Stimulated activated naive CD4-positive, alpha-beta T cell (primary cell): ENCODE data around the gene CT45A3.
"Not testable (repeated sequence)": the region's sequence is repeated elsewhere in the genome, so short reads cannot be mapped to it uniquely, and the experiment has no call there.

ENCODE experiments used
- DNase-seq, 6 experiments: peaks; one replicate each; lab custom pipeline; 2025; lab: John Stamatoyannopoulos, UW

Gene CT45A3, protein sequence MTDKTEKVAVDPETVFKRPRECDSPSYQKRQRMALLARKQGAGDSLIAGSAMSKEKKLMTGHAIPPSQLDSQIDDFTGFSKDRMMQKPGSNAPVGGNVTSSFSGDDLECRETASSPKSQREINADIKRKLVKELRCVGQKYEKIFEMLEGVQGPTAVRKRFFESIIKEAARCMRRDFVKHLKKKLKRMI

DNA sequence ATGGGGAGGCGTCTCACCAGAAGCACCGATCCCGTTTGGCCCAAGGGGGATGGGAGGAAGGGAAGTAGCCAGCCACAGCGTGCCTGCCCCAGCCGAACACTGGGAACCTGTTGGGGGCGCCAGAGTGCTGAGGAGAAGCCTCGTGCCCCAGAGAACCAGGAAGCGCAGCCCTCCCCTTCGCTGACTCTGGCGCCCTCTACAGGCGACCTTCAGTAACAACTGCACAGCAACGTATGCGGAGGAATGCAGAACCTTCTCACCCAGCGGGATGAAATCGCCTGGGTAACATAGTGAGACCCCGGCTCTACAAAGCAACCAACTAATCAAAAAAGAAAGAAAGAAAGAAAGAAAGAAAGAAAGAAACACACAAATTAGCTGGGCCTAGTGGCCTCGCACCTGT, at the start of gene CT45A3:
CT45A3 (minus strand) TSS at position 101 of the 400 bp plus-strand sequence. CDS start 3,747 bp downstream, outside the sequence.
- DNase-seq, result not testable (repeated sequence)

GRCh38 chrX:135802687-135803086, 34.7 kb upstream of the CT45A3 start, which contains the start of gene CT45A6:
TSS of gene CT45A6 (minus strand) at chrX:135802787. CDS start at chrX:135798993, 3,794 bp downstream.
- not testable (repeated sequence) for DNase-seq

DNA sequence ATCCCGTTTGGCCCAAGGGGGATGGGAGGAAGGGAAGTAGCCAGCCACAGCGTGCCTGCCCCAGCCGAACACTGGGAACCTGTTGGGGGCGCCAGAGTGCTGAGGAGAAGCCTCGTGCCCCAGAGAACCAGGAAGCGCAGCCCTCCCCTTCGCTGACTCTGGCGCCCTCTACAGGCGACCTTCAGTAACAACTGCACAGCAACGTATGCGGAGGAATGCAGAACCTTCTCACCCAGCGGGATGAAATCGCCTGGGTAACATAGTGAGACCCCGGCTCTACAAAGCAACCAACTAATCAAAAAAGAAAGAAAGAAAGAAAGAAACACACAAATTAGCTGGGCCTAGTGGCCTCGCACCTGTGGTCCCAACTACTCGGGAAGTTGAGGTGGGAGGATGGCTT, 17.4 kb upstream of the CT45A3 start, which contains the start of gene CT45A5:
CT45A5 (minus strand) TSS at position 101 of the 400 bp plus-strand sequence. CDS start 3,774 bp downstream, outside the sequence.
- not testable (repeated sequence) for DNase-seq

GRCh38 chrX:135744739-135745138, 23.3 kb downstream of the CT45A3 start:
- DNase-seq, result not testable (repeated sequence)

DNA sequence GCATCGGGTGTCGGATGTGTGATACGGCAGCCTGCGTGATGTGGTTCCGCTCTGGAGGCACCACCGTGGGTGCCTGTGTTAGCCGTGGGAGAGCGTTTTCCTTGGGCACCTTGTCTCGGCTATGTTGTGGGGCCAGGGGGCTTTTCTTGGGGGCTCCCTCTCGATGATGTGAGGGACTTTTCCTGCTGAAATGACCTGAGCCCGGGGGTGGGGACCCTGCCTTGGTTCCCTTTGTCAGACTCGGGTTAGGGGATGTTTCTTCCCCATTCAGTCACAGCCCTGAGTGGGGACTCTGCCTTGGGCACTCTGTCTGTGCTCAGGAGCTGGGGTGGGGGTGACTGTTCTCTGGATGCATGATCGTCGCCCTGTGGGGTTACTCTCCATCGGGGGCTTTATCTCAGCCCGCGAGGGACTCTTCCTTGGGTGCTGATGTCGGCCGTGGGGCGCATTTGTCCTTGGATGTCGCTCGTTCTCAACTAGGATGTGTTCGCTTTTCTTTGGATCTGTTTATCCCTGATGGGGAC, 26.7 kb downstream of the CT45A3 start:
- DNase-seq, result no peak

GRCh38 chrX:135740681-135741149, 27.3 kb downstream of the CT45A3 start:
- no peak for DNase-seq

DNA sequence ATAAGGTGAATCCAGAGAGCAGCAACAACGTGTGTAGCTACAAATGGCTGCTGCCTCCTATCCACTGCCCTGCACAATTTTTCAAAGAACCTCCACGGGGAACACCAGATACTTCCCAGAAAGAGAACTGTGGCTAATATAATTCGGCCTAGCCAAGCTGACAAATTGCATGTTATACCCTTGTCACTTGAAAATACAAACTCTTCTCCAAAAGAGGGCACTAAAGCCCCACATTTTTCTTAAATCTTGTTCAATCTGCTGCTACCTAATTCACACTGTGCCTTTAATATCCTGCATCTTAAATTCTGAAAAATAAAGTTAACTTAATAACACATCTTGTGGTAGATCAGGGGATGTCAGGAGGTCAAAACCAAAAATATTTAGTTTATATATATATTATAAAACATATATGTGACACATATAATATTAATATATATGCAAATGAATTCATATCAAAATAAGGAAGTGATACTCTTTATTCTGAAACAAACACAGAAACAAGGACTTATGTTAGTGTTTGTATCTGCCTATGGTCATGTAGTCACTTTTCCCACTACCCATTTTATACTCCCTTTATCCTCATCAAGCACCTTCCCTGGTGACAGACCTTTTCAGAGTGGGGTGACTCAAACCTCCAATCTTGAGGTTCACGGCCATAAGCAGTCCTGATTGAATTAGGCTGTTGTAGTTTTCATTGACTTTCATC, 30.5 kb downstream of the CT45A3 start:
- DNase-seq, result no peak

DNA sequence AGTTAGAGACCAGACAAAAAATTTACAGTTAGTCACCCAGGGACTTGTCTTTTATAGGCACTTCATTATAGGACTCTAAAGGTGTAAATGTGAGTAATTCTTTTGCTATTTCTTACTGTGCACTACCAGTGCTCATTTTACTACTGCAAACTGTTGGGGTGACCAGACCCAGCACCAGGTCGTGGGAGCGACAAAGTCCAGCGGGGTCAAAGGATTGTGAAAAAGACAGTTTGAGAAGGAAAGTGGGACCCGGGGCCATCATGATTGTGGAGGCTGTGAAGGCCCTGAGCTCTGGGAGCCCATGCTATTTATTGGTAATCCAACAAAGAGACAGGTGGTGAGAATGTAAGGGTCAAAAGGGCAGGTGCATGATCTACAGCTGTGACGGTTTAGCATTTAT, 33.3 kb downstream of the CT45A3 start:
- DNase-seq, result not testable (repeated sequence)

- no peak for DNase-seq
These were observed 54.2 kb downstream of the CT45A3 start for GRCh38 chrX:135713795-135714194.

DNA sequence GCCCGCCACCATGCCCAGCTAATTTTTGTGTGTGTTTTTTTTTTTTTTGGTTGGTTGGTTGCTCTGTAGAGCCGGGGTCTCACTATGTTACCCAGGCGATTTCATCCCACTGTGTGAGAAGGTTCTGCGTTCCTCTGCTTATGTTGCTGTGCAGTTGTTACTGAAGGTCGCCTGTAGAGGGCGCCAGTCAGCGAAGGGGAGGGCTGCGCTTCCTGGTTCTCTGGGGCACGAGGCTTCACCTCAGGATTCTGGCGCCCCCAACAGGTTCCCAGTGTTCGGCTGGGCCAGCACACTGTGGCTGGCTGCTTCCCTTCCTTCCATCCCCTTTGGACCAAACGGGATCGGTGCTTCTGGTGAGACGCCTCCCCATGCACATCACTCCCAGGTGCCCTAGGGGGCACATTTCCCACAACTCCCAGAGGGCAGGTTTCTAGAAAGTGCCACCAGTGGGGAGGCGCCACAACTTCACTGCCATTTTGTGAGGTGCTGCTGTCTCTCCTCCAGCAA, 54.8 kb downstream of the CT45A3 start, which contains the start of gene CT45A1:
CT45A1 (plus strand) TSS at position 457 of the 507 bp plus-strand sequence. CDS start 5,302 bp downstream, outside the sequence.
- not testable (repeated sequence) for DNase-seq
